ENCODE results near the gene RGMA. TPM values are rescaled to one million over a fixed set of nuclear protein-coding genes. Genes with fewer than 3 reads are reported as not detected.

RGMA gene
- 65.4 TPM for polyA plus RNA-seq (ENCODE audit: insufficient read length)

GRCh38 chr15:93088981-93089726 is at the start of gene RGMA:
TSS of gene RGMA (minus strand) at chr15:93089211. CDS start at chr15:93088932, 279 bp downstream.
- no peak for DNase-seq (ENCODE audit: low read depth)

- no peak for DNase-seq (ENCODE audit: low read depth)
These were observed 47.6 kb upstream of the RGMA start for GRCh38 chr15:93136606-93137005.

DNA sequence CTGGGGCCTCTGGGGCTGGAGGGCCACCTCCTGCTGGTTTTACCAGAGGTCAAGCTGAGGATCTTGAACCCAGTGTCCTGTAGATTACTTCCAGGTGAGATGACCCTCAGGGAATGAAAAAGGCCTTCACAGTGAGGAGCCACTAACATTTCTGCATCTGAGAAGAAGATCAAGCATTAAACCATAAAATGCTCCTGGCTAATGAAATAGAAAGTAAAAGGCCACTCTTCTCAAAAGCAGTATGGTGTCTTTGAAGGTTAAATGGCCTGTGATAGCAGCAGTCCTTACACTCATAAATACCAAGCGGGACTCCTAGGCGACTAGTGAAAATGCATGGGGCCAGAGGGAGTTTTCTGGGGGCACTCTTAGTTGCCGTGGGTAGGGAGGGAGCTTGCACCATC is 47.0 kb upstream of the RGMA start:
- DNase-seq (ENCODE audit: low read depth), result no peak

DNA sequence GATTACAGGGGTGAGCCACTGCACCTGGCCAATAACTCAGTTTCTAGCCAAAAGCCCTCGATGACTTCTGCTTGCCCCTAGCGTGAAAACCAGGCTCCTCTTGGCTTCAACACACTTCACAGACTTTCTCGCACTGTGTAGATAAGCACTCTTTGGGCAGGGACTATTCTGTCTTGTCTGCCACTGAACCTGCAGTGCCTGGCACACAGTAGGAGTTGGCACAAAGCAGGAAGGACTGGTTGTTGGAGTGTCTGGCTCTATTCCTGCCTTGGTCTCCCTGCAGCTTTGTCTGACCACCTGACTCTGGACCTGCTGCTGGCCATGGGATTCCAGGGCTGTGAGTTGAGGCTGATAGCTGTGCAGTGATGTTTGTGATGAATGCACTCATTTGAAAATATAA is 46.4 kb upstream of the RGMA start:
- no peak for DNase-seq (ENCODE audit: low read depth)

- no peak for DNase-seq (ENCODE audit: low read depth)
These were observed 42.6 kb upstream of the RGMA start for GRCh38 chr15:93131485-93132095.

GRCh38 chr15:93129702-93130488 is 40.9 kb upstream of the RGMA start:
- DNase-seq (ENCODE audit: low read depth), result no peak

DNA sequence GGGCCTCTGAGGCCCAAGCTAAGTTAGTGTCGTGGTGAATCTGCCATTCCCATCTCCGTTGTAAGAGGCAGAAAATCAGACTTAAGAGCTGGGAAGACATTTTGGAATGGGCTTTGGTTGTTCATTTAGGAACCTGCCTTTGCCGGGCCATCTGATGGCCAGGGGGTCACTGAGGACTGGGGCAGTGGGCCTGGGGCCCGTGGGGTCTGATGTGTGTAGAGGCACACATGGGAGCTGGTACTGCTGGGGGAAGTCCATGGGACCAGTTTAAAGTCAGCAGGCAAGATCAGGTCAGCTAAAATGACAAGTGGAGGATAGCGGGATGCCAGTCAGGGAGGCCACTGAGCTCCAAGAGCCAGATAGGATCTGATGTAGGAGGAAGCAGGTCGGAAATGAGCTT is 38.3 kb upstream of the RGMA start:
- DNase-seq (ENCODE audit: low read depth), result no peak

- DNase-seq (ENCODE audit: low read depth), result peak; percentile 92
These were observed 37.6 kb upstream of the RGMA start for GRCh38 chr15:93126599-93126998.

DNA sequence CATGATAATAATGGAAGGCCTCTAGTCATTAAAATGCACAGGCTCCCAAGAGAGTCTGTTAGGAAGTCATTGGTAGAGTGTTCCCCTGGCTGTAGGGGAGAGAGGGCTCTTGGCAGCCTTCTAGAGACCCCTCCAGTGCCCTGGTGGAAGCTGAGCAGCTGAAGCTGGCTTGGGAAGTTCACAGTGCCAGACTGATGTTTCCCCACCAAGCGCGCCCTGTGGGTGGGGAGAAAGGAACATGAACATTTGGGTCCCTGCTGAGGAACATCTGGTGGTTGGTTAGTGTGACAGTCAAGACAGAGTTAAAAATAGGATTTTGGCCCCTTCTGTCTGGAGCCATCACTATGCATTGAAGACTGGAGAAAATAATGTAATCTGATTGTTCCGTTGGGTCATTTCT is 37.1 kb upstream of the RGMA start:
- no peak for DNase-seq (ENCODE audit: low read depth)

- no peak for DNase-seq (ENCODE audit: low read depth)
These were observed 35.1 kb upstream of the RGMA start for GRCh38 chr15:93124126-93124525.

DNA sequence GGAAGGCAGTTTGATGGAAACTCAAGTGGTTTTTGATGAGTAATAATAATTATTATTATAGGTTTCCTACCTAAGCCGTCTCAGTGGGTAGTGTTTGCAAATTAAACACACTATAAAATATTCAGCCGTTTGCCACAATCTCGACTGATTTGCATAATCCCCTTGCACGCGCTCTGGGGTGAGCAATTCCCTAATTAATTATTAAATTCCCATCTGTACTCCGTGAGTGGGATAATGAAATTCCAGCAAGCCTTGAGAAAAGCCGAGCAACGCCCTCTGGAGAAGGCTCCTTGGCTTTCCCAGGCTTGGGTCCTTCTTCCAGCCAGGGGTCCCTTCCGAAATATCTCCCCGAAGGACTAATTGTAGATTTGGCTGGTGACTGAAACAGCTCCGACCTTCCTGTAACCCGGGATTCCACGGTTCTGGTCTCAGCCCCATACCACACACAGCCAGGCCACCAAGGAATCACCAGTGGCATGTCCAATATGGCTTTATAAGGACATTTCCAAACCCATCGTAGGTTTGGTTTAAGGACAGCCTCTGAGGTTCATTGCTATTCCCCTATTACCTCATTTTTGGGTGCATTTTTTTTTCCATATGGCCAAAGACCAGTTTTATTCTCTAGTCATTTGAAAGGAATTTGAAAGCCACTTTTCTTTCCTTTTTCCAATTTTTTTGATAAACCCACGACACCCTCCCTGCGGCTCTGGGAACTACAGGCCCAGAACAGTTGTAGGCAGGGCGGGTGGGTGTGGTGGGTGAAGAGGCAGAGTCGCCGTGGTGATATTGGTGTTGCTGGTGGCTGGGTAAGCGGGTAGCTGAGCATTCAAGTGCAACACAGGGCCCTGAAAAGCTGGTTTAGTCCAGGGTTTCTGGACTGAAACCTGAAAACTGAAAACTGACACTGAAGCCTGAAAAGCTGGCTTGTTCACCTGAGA is 33.2 kb upstream of the RGMA start:
- no peak for DNase-seq (ENCODE audit: low read depth)

DNA sequence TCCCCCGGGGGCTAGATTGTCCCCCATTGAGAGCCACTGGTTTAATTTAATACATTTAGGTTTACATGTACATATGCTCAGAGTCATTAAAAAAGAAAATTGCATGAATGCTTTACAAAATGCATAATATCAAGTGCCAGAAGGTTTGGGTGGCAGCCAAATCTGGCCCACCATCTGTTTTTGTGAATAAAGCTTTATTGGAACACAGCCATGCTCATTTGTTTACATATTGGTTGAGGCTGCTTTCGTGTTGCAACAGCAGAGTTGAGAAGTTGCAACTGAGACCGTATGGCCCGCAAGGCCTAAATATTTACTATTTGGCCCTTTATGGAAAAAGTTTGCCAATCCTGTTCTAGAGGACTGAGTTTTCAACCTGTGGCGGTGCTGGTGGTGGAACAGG is 32.1 kb upstream of the RGMA start:
- DNase-seq (ENCODE audit: low read depth), result no peak

DNA sequence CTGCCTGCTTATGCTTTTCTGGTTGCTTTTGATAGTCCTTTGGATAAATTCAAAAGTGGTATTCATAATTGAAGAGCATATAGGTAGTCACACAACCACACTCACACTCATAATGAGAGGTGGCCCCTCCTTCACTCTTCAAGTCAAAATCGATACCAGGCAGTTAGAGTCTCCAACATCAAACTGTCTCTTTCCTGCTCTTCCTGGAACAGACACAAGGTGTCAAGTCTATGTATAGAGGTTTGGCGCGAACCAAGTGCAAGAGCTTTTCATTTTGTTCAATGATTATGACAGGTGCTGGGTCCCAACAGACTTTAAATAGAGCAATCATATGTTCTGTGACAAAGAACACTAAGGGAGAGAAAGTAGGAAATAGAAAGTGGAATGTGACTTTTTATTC is 29.9 kb upstream of the RGMA start:
- no peak for DNase-seq (ENCODE audit: low read depth)

GRCh38 chr15:93111451-93111850 is 22.4 kb upstream of the RGMA start:
- no peak for DNase-seq (ENCODE audit: low read depth)

DNA sequence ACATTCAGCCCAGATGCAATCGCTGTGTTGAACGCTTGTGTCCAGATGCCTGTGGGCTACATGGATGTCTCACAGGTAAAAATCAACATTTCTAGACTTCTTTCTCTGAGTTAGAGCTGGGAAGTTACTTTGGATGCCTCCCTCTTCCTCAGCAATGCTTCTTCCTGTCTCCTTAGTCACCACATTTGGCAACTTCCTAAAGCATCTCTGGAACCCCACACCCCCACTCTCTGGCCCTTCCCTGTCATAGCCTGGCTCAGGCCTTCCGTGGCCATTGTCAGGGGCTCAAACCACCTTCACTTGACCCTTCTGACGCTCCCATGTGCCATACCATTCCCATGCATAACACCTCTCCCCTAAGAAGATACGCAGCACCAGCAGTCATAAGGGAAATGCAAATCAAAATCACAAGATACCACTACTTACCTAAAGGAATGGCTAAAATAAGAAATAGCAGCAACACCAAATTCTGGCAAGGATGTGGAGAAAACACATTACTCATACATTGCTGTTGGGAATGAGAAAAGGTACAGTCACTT is 21.6 kb upstream of the RGMA start:
- no peak for DNase-seq (ENCODE audit: low read depth)

GRCh38 chr15:93109336-93110102 is 20.5 kb upstream of the RGMA start:
- DNase-seq (ENCODE audit: low read depth), result no peak

DNA sequence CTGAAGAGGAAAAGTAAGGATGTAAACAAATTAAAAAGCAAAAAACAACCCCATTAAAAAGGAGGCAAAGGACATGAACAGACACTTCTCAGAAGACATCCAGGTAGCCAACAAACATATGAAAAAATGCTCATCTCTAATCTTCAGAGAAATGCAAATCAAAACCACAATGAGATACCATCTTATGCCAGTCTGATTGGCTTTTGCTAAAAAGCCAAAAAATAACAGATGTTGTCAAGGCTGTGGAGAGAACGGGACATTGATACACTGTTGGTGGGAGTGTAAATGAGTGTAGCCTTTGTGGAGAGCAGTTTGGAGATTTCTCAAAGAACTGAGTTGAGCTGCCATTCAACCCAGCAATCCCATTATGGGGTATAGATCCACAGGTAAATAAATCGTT is 18.6 kb upstream of the RGMA start:
- DNase-seq (ENCODE audit: low read depth), result no peak

- no peak for DNase-seq (ENCODE audit: low read depth)
These were observed 16.5 kb upstream of the RGMA start for GRCh38 chr15:93105485-93105884.

- no peak for DNase-seq (ENCODE audit: low read depth)
These were observed 14.8 kb upstream of the RGMA start for GRCh38 chr15:93103823-93104222.

- no peak for DNase-seq (ENCODE audit: low read depth)
These were observed 13.2 kb upstream of the RGMA start for GRCh38 chr15:93102211-93102610.

- no peak for DNase-seq (ENCODE audit: low read depth)
These were observed 4.8 kb upstream of the RGMA start for GRCh38 chr15:93093765-93094164.
